PC-3 (cell line): ENCODE results near the gene YIF1A. TPM values are rescaled to one million over a fixed set of nuclear protein-coding genes. Genes with fewer than 3 reads are reported as not detected.

Experiments used
- ATAC-seq: fragments of 200-7000 bp; cut with Tn5 transposase; 2 replicates; pipeline ENCODE4 v1.9.1; 2020; ENCODE audit warnings: mild to moderate bottlenecking, moderate library complexity
- BruUV-seq: library from RNA; stranded (reverse); fragments of 400-500 nt; replicated peaks from 2 replicates; lab custom pipeline; 2021; lab: Mats Ljungman, UMichigan
- CTCF ChIA-PET: fragments of 300-600 bp; sonication (Branson Sonifier 250); formaldehyde crosslinking; loops from one replicate; lab custom pipeline; 2022; ENCODE audit warnings: antibody characterized with exemption; lab: Charles Lee
- POLR2A ChIA-PET: fragments of 300-600 bp; sonication (Branson Sonifier 250); formaldehyde crosslinking; loops from one replicate; lab custom pipeline; 2022; ENCODE audit warnings: antibody characterized with exemption; ENCODE audit not compliant: unreplicated experiment; lab: Charles Lee
- DNase-seq: peaks from one replicate; pipeline ENCODE4 v3.0.0-alpha.2; 2015
- H2AFZ ChIP-seq: fragments of 300-600 bp; sonication (generic); 2 replicates; pipeline ENCODE4 v1.6.0; 2016; ENCODE audit warnings: antibody characterized with exemption, low read length
- H3F3A ChIP-seq: fragments of 300-600 bp; sonication (generic); one replicate; pipeline ENCODE4 v1.6.0; 2017; ENCODE audit warnings: antibody characterized with exemption, low read length, control low read depth, mild to moderate bottlenecking; ENCODE audit not compliant: unreplicated experiment
- H3K27ac ChIP-seq: fragments of 300-600 bp; sonication (generic); 2 replicates; pipeline ENCODE4 v1.5.1; 2016; ENCODE audit warnings: mild to moderate bottlenecking, low read length
- H3K27me3 ChIP-seq: fragments of 300-600 bp; sonication (generic); 2 replicates; pipeline ENCODE4 v1.6.1; 2016; ENCODE audit warnings: low read length, mixed read lengths
- H3K36me3 ChIP-seq: fragments of 300-600 bp; sonication (generic); 2 replicates; pipeline ENCODE4 v1.6.1; 2016; ENCODE audit warnings: low read depth, mixed run types, low read length, mixed read lengths
- H3K4me1 ChIP-seq: fragments of 300-600 bp; sonication (generic); 2 replicates; pipeline ENCODE4 v1.5.1; 2016; ENCODE audit warnings: low read length; ENCODE audit not compliant: insufficient read depth
- H3K4me2 ChIP-seq: fragments of 300-600 bp; sonication (generic); 2 replicates; pipeline ENCODE4 v1.6.0; 2016; ENCODE audit warnings: low read length
- H3K4me3 ChIP-seq: fragments of 300-600 bp; sonication (generic); 2 replicates; pipeline ENCODE4 v1.5.1; 2016; ENCODE audit warnings: mild to moderate bottlenecking, low read length, mixed read lengths
- H3K79me2 ChIP-seq: fragments of 300-600 bp; sonication (generic); 2 replicates; pipeline ENCODE4 v1.6.1; 2017; ENCODE audit warnings: low read length, mixed read lengths
- H3K9ac ChIP-seq: fragments of 300-600 bp; sonication (generic); 2 replicates; pipeline ENCODE4 v1.6.0; 2016; ENCODE audit warnings: mild to moderate bottlenecking, low read length
- H3K9me2 ChIP-seq: fragments of 300-600 bp; sonication (generic); replicated peaks from 2 replicates; pipeline ENCODE4 v1.6.1; 2016; ENCODE audit warnings: mixed run types, low read length, mixed read lengths
- H3K9me3 ChIP-seq: fragments of 300-600 bp; sonication (generic); 2 replicates; pipeline ENCODE4 v1.6.1; 2016; ENCODE audit warnings: low read length, mixed read lengths
- H4K20me1 ChIP-seq: fragments of 300-600 bp; sonication (generic); 2 replicates; pipeline ENCODE4 v1.6.1; 2016; ENCODE audit warnings: low read length, mixed read lengths
- CTCF ChIP-seq: fragments of 300-600 bp; sonication (generic); conservative IDR thresholded peaks from 2 replicates; pipeline ENCODE4 v1.5.1; 2017; ENCODE audit warnings: antibody characterized with exemption, low read depth, mild to moderate bottlenecking, low read length
- EZH2 ChIP-seq: fragments of 300-600 bp; sonication (generic); IDR thresholded peaks from one replicate; pipeline ENCODE4 v1.6.1; 2017; ENCODE audit warnings: antibody characterized with exemption, mild to moderate bottlenecking, low read length; ENCODE audit not compliant: unreplicated experiment
- EZH2phosphoT487 ChIP-seq: fragments of 300-600 bp; sonication (generic); IDR thresholded peaks from 2 replicates; pipeline ENCODE4 v1.6.1; 2018; ENCODE audit warnings: mild to moderate bottlenecking, antibody characterized with exemption, low read length, borderline replicate concordance
- intact Hi-C: fragments of 100-400 bp; cut with micrococcal nuclease; formaldehyde crosslinking; loops from 2 replicates; pipeline ENCODE4 v1.9.0; 2023
- total RNA-seq: library from RNA; depleted of rRNA; stranded (reverse); fragments of >200 nt; gene quantifications from 2 replicates; pipeline ENCODE4 v1.2.3, GENCODE V29; 2014

Gene YIF1A
- total RNA-seq, 1 experiment from 2014 or later: 236 TPM

- H3K79me2 ChIP-seq: no peaks in the 10 kb centered on the region
- TF ChIP-seq CTCF (no peak), EZH2phosphoT487 (no peak), EZH2 (no peak)
- no TSS peak for BruUV-seq
- no peaks in the 10 kb centered on the region for H3K9me2 ChIP-seq
- no peaks in the 10 kb centered on the region for H3K27me3 ChIP-seq
- ChIA-PET POLR2A (no interaction called here), CTCF (interaction anchor here (0.5 kb wide), 1 partner anchor 14 kb away, joined by 3 read pairs; no protein-coding TSS in a partner anchor)
- ATAC-seq (no peak), DNase-seq (no peak)
- no peak overlapping the region for H3K27ac ChIP-seq
- H3K4me2 ChIP-seq: no peak overlapping the region
- no peak overlapping the region for H2AFZ ChIP-seq
- no peaks in the 10 kb centered on the region for H4K20me1 ChIP-seq
- intact Hi-C loops: no loop called here
- H3K4me1 ChIP-seq: peaks cover 23% of the 10 kb centered on the region
- no peaks in the 10 kb centered on the region for H3K36me3 ChIP-seq
- H3K4me3 ChIP-seq: no peak overlapping the region
- H3K9ac ChIP-seq: no peak overlapping the region
- no peaks in the 10 kb centered on the region for H3K9me3 ChIP-seq
- no peaks in the 10 kb centered on the region for H3F3A ChIP-seq
Measured at GRCh38 chr11:66325263-66325671, 36.3 kb upstream of the YIF1A start.

DNA sequence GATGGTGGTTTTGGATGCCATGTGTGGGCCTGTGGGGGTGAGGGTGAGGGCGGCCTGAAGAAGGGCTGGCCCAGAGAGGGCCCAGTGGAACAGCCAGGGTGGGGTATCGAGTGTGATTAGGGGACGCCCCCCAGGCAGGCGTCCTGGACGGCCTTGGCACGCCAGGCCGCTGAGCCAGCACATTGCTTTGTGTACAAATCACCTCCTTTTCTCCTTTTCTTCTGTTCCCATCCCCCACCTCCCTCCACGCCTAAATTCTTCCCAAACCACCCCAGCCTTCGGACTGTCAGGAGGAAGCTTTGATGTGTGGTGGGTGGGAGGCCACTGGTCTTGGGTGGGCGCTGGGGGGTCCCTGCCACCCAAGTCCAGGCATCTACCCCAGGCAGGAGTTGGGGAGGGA, 35.7 kb upstream of the YIF1A start:
- intact Hi-C loops: no loop called here
- ATAC-seq: no peak

More for the DNA sequence above, 35.7 kb upstream of the YIF1A start:
- no peak overlapping the region for H3K4me3 ChIP-seq
- DNase-seq: no peak
- H3K79me2 ChIP-seq: no peaks in the 10 kb centered on the region
- no peaks in the 10 kb centered on the region for H3K9me3 ChIP-seq
- H3F3A ChIP-seq: no peaks in the 10 kb centered on the region
- H4K20me1 ChIP-seq: no peaks in the 10 kb centered on the region
- ChIA-PET POLR2A (no interaction called here), CTCF (no interaction called here)
- H3K27me3 ChIP-seq: no peaks in the 10 kb centered on the region
- H3K36me3 ChIP-seq: no peaks in the 10 kb centered on the region
- TF ChIP-seq CTCF (no peak), EZH2 (no peak), EZH2phosphoT487 (no peak)
- H3K9me2 ChIP-seq: no peaks in the 10 kb centered on the region
- no TSS peak for BruUV-seq
- H3K4me2 ChIP-seq: no peak overlapping the region
- H2AFZ ChIP-seq: no peak overlapping the region
- peaks cover 23% of the 10 kb centered on the region for H3K4me1 ChIP-seq
- no peak overlapping the region for H3K9ac ChIP-seq
- H3K27ac ChIP-seq: no peak overlapping the region
